Parathyroid adenoma (tissue), 2 donors: ENCODE results near the gene BANF1.

Source experiments
- H2AFZ ChIP-seq: fragments of 300-600 bp; sonication (generic); one replicate; pipeline ENCODE4 v1.7.0; 2017; ENCODE audit warnings: antibody characterized with exemption, mild to moderate bottlenecking
- H3K27ac ChIP-seq: fragments of 300-600 bp; sonication (generic); one replicate; pipeline ENCODE4 v1.7.0; 2017
- H3K27me3 ChIP-seq: fragments of 300-600 bp; sonication (generic); one replicate; pipeline ENCODE4 v1.7.0; 2017; ENCODE audit warnings: low read length; ENCODE audit not compliant: control insufficient read depth, insufficient read depth
- H3K36me3 ChIP-seq: fragments of 300-600 bp; sonication (generic); one replicate; pipeline ENCODE4 v1.7.0; 2017; ENCODE audit warnings: low read length; ENCODE audit not compliant: control insufficient read depth, insufficient read depth
- H3K4me1 ChIP-seq: fragments of 300-600 bp; sonication (generic); one replicate; pipeline ENCODE4 v1.7.0; 2017; ENCODE audit warnings: control low read depth
- H3K4me2 ChIP-seq: fragments of 300-600 bp; sonication (generic); one replicate; pipeline ENCODE4 v1.7.0; 2017; ENCODE audit warnings: low read length
- H3K4me3 ChIP-seq: fragments of 300-600 bp; sonication (generic); one replicate; pipeline ENCODE4 v1.7.0; 2017; ENCODE audit warnings: low read depth, low read length
- H3K79me2 ChIP-seq: fragments of 300-600 bp; sonication (generic); one replicate; pipeline ENCODE4 v1.7.0; 2017; ENCODE audit warnings: control low read depth
- H3K9ac ChIP-seq: fragments of 300-600 bp; sonication (generic); one replicate; pipeline ENCODE4 v1.7.0; 2017; ENCODE audit warnings: mild to moderate bottlenecking
- H3K9me3 ChIP-seq: fragments of 300-600 bp; sonication (generic); one replicate; pipeline ENCODE4 v1.7.0; 2017; ENCODE audit warnings: low read length; ENCODE audit not compliant: control insufficient read depth
- CTCF ChIP-seq: fragments of 300-600 bp; sonication (generic); IDR thresholded peaks from one replicate; pipeline ENCODE4 v1.7.0; 2017; ENCODE audit warnings: antibody characterized with exemption, mild to moderate bottlenecking
- donor health status: primary hyperparathyroidism.

The BANF1 gene

GRCh38 chr11:66001942-66002647, at the start of gene BANF1, which contains the start of gene EIF1AD:
Gene BANF1, plus strand, starts transcription at chr11:66002503. Its CDS starts 748 bp downstream, at chr11:66003251.
Gene EIF1AD, minus strand, starts transcription at chr11:66002157. Its CDS starts 1,768 bp downstream, at chr11:66000389.
- Histone ChIP-seq H3K79me2 (peaks cover 2% of the 10 kb centered on the region), H3K9me3 (no peaks in the 10 kb centered on the region), H3K27ac (peak within 1 kb of the TSS; percentile 90), H3K9ac (no peak within 1 kb of the TSS), H3K4me3 (peak within 1 kb of the TSS; percentile 93), H3K4me2 (peak within 1 kb of the TSS; percentile 91), H3K36me3 (no peaks in the 10 kb centered on the region), H3K4me1 (no peaks in the 10 kb centered on the region), H3K27me3 (no peaks in the 10 kb centered on the region), H2AFZ (peak within 1 kb of the TSS; percentile 96)
- no peak for TF ChIP-seq CTCF

- Histone ChIP-seq H3K4me1 (no peaks in the 10 kb centered on the region), H3K27me3 (no peaks in the 10 kb centered on the region), H3K9ac (no peak overlapping the region), H3K27ac (no peak overlapping the region), H3K9me3 (no peaks in the 10 kb centered on the region), H3K4me3 (no peak overlapping the region), H2AFZ (no peak overlapping the region), H3K4me2 (no peak overlapping the region), H3K79me2 (no peaks in the 10 kb centered on the region), H3K36me3 (no peaks in the 10 kb centered on the region)
- TF ChIP-seq CTCF: no peak
Measured at GRCh38 chr11:65953471-65953870, 48.8 kb upstream of the BANF1 start.

- H3K9ac ChIP-seq: no peak overlapping the region
Measured at GRCh38 chr11:65954771-65955170, 47.5 kb upstream of the BANF1 start.

GRCh38 chr11:65958291-65958690, 44.0 kb upstream of the BANF1 start:
- H3K9ac ChIP-seq: no peak overlapping the region
- H2AFZ ChIP-seq: no peak overlapping the region
- H3K27me3 ChIP-seq: no peaks in the 10 kb centered on the region
- no peaks in the 10 kb centered on the region for H3K36me3 ChIP-seq
- TF ChIP-seq CTCF: no peak
- H3K9me3 ChIP-seq: no peaks in the 10 kb centered on the region
- no peak overlapping the region for H3K4me2 ChIP-seq
- H3K27ac ChIP-seq: no peak overlapping the region
- H3K4me3 ChIP-seq: no peak overlapping the region
- peaks cover 12% of the 10 kb centered on the region for H3K79me2 ChIP-seq
- H3K4me1 ChIP-seq: peaks cover 7% of the 10 kb centered on the region

More at GRCh38 chr11:65954771-65955170, 47.5 kb upstream of the BANF1 start:
- no peak overlapping the region for H3K4me2 ChIP-seq
- H2AFZ ChIP-seq: no peak overlapping the region
- no peak for TF ChIP-seq CTCF
- no peak overlapping the region for H3K27ac ChIP-seq
- H3K27me3 ChIP-seq: no peaks in the 10 kb centered on the region
- H3K9me3 ChIP-seq: no peaks in the 10 kb centered on the region
- H3K79me2 ChIP-seq: no peaks in the 10 kb centered on the region
- no peaks in the 10 kb centered on the region for H3K36me3 ChIP-seq
- H3K4me1 ChIP-seq: no peaks in the 10 kb centered on the region
- no peak overlapping the region for H3K4me3 ChIP-seq
